HG02852 (cell line): Measurements from ENCODE around the gene CTAG2.
"Not testable (repeated sequence)": the region's sequence is repeated elsewhere in the genome, so short reads cannot be mapped to it uniquely, and the experiment has no call there.

ENCODE experiments used
- ATAC-seq: cut with Tn5 transposase; IDR thresholded peaks from one replicate; pipeline ENCODE4 v1.9.1; 2021; ENCODE audit warnings: mild to moderate bottlenecking, moderate library complexity; ENCODE audit not compliant: unreplicated experiment

The CTAG2 gene

DNA sequence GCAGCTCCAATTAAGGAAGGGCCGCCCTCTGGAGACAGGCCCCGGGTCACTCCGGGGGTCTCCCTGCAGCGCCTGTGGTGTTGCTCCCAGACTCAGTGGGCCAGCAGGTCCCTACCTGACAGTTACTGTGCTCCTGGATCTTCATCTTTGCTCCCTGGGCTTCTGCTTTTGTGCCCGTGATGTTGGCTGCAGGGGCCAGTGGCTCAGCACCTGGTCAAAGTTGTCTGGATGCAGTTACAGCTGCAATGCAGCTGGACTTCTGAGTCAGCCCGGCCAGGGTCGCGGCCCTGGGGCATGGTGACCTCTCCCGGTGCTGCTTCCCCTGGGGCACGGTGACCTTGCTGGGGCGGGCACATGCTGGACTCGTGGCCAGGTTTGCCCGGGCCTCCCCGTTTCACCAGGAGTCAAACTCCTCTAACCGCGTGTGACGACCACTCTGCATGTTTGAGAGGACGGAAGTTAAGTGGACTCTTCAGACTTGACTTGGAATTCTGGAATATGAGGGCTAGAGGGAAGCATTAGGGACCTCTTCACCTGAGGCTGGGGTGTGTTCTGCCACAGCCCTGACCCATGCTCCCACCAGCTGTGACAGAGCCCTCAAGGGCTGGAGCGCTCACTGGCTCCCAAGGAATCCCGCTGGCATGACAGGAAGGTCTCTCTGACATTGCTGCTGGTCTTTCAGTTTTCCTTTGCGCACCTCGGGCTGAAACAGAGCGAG lies 3.7 kb downstream of the CTAG2 start:
- no peak for ATAC-seq

DNA sequence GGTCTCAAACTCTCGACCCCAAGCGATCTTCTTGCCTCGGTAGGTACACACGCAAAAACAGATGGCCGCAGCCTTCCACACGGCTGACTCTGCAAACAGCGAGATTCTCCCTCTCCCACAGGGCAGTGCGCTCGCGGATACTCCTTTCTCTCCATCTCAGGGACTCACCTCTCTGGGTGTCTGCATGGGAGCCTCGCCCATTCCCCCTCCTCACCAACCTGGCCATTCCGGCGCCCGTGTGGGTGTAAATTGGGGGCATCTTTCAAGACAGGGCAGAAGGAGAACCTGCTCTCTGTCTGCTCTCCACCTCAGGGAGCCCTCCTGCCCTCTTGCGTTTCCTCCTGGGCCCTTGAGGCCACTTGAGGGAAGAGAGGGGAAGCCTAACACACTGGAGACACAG lies 4.4 kb downstream of the CTAG2 start:
- ATAC-seq = no peak

DNA sequence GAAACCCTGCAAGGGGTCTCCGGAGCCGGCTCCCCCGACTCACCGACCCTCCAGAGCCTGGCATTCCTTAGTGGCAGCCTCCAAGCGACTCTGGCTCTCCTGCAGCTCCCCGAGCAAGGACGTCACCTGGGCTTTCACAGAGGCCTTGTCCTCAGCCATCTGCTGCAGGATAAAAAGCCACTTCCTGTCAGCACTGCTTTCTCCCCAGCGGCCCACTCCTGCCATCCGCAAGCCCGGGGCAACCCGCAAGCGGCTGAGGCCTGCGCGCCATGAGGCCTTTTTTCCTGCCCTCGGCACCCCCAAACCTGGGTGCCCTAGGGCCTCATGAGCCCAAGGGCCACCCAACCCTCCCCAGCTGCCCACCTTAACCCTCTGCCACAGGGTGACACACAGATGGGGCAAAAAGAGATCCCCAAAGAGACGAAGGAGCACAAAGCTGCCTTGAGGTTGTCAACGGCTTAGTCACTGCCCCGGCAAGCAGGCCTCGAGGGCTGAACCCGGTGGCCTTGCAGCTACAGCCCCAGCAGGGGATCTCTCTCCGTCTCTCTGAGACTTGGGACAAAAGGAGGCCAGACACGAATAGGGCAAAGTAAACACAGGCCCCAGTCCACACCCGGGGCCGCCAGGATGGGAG lies 7.5 kb downstream of the CTAG2 start:
- ATAC-seq = not testable (repeated sequence)

DNA sequence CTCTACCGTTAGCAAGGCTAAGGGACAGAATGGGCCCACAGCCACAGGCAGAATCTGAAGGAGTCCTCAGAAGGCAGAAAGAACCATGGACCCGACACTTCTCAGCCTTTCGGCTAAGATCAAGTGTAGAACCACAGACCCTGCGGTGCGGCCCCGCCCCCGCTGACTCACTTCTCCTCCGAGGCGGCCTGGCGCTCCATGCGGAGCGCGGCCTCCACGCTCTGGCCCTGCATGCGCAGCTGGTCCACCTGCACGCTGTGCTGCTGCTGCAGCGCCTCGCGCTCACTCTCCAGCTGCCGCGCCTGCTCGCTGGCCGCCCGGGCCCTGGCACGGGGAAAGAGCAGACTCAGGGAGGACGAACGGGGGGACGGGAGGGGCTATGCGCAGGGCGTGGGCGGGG lies 9.7 kb downstream of the CTAG2 start:
- not testable (repeated sequence) for ATAC-seq

DNA sequence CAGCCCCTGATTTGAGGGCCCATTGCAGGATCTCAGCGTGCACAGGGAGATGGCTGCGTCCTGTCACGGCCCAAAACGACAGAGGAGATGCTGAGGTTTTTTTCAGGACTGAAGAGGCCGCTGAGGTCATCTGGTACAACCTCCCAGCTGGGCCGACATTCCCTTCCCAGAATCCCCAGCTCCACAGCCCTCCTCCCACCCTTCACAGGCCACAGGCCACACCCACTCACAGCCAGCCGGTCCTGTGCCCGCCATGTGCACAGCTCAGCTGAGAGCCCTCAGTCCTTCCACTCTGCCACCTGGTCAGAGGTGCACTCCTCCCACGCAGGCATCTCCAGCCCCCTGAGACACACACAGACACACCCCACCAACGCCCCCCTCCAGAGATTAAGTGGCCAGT lies 11.6 kb downstream of the CTAG2 start:
- ATAC-seq = not testable (repeated sequence)

DNA sequence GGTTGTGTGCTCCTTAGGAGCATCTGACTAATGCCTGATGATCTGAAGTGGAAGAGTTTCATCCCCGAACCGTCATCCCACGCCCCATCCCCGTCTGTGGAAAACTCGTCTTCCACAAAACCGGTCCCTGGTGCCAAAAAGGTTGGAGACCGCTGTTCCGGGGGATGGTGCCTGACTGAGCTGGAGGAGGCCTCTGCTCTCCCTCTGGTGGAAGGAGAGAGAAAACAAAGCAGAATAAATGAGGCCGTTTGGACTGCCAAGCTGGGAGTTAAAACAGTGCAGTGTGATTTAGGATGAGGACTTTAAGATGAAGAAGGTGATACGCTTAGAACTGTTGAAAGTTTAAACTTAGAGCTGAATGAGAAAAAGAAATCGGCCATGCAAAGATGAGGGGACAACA lies 19.7 kb downstream of the CTAG2 start:
- ATAC-seq = not testable (repeated sequence)

DNA sequence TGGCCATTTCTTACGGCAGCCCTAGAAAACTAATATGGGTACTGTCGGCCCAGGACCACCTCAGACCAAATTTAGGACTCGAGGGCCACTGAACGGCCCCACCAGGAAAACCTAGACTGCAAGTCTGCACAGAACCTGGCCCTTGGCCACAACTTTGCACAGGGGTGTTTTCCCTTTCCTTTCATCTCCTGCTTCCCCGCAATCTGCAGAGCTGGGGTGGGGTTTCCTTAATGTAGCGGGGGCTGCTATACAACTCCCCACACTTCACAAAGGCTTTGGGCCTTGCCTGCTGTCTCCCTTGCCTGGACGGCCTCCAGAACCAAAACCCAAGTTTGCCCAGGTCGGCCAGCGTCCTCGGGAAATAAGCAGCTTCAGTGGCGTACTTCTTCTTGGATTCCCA lies 22.4 kb downstream of the CTAG2 start:
- not testable (repeated sequence) for ATAC-seq

DNA sequence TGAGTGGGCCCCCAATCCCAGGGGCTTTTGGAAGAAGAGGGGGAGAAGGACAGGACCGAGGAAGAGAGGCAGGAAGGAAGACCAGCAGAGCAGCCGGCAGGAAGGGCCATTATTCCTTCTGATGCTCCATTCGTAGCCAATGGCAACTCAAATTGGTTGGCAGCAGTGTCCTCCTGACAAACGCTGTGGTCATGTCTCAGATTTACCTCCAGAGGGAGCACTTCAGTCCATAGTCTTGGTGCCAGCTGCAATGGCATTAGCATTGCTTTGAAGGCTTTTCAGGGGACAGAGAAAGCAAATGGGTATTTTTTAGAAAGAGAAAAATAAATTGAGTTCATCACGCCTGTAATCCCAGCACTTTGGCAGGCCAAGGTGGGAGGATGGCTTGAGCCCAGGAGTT lies 24.4 kb downstream of the CTAG2 start:
- ATAC-seq = not testable (repeated sequence)

DNA sequence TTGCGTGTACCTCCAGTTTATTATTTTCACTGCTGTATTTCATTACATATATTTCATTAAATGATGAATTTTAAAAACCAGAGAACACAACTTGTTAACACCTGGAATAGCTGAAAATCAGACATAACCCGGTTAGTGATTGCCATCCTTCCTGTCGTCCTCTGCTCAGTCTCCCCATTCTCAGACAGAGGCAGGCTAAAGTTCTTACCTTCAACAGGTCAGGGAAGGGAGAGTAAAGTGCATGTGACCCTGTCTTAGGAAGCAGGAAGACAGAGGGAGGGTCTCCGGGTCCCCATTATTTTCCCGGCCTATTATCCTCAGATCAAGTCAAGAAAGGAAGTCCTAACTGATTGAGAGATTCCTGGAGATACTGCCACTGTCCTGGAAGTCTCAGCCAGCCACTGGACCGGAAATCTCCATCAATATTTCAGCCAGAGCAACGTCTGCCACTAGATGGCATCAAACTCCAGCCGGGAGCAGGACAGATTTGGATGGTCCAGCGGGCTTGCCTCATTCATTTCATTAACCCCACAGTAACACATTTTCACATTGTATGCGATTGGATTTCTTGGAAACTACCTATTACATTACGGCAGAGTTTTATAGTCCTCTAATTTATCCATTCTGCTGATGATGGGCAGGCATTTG lies 32.5 kb downstream of the CTAG2 start:
- not testable (repeated sequence) for ATAC-seq

DNA sequence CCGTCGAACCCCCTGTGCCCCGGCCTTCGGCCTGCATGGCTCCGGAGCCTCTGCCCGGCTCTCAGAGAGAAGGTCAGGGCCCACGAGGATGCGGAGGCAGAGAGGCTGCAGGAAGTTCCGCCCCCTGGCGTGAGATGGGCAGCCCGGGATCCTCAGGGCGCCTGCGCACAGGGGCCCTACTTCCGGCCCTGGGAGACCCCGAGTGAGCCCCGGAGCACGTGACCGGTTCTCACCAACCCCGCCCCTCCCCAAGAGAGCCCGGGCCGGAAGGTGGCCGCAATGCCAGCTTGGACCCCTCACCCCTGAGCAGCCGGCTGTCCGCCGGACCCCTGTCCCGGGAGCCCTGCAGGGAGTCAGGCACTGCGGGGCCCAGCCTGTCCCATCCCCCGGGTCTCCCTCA lies 34.2 kb downstream of the CTAG2 start, which contains the start of gene CTAG1B:
Gene CTAG1B (minus strand): TSS at position 101 of the 400 bp plus-strand sequence. CDS start 64 bp downstream, at position 37.
- ATAC-seq = not testable (repeated sequence)

DNA sequence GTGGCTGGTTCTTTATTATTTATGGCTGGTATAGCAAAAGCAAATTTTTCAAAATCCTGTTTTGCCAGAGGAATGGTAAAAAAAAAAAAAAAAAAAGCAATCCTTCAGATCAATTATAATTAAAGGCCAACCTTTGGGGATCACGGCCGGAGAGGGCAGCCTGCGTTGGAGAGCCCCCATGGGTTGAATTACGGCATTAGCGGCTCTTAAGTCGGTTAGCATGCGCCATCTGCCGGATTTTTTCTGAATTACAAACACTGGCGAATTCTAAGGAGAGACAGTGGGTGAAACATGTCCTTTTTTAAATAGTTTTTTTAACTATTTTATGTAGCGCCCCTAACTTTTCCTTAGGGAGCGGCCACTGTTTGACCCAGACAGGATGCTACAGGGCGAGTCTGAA lies 39.8 kb downstream of the CTAG2 start:
- ATAC-seq = not testable (repeated sequence)

DNA sequence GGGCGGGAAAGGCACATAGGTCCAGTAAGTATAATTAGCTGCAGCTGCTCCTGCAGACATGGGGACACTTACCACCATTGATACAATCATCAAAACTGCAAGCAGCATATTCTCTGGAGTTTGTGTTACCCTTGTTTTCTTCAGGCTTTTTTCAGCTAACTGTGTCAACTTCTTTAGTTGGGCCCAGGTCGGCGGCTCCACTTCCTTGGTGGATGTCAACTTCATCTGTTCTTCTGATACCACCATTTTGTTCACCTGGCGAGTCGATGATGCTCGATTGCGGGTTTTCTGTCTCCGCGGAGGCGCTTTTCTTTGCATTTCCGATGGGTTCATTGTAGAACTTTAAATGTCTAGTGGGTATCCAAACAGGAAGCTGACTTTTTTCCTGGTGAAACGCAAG lies 42.2 kb downstream of the CTAG2 start:
- ATAC-seq = not testable (repeated sequence)

DNA sequence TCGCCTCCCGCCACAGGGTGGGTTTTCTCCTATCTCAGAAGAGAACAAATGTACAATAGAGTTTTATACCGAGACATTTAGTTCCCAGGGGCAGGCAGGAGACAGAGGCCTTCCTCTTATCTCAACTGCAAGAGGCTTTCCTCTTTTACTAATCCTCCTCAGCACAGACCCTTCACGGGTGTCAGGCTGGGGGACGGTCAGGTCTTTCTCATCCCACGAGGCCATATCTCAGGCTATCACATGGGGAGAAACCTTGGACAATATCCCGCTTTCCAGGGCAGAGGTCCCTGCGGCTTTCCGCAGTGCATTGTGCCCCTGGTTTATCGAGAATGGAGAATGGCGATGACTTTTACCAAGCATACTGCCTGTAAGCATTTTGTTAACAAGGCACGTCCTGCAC lies 44.6 kb downstream of the CTAG2 start:
- ATAC-seq = not testable (repeated sequence)

DNA sequence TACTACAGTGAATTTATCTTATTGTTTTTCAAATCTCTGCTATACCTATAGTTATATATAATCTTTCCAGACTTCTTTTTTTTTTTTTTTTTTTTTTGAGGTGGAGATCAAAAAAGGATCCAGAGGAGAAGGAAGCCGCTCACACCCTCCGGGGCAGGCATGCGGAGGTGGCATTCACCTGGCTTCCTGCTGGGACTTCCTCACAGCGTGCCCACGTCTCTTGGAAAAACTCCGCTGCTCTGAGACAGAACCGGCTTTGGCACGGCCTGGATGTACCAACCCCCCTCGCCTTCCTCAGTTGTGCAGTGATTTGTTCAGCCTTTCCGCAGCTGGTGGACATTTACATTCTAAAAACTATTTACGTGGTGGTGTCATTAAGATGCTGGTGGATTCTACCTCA lies 45.4 kb downstream of the CTAG2 start:
- not testable (repeated sequence) for ATAC-seq

DNA sequence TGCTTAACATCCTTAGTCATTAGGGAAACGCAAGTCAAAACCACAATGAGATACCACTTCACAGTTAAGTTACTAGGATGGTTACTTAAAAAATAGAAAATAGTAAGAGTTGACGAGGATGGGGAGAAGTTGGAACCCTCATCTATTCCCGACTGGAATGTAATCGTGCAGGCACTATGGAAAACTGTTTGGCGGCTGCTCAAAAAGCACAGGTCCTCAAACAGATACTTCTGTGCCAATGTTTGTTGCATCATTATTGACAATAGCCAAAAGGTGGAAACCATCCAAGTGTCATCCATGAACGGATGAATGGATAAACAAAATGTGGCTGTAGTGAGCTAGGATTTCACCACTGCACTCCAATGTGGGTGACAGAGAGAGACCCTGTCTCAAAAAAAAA lies 46.0 kb downstream of the CTAG2 start:
- ATAC-seq = no peak

DNA sequence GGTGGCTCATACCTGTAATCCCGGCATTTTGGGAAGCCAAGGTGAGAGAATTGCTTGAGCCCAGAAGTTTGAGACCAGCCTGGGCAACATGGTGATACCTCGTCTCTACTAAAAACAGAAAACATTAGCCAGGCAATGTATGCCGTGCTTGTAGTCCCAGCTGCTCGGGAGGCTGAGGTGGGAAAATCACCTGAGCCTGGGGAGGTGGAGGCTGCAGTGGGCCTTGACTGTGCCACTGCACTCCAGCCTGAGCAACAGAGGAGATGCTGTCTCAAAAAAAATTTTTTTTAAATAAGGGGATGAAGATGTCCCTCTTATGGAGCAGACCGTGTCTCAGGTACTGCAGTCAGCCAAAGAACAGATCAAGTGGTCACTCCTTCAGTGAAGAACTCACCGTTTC lies 47.8 kb downstream of the CTAG2 start:
- no peak for ATAC-seq

DNA sequence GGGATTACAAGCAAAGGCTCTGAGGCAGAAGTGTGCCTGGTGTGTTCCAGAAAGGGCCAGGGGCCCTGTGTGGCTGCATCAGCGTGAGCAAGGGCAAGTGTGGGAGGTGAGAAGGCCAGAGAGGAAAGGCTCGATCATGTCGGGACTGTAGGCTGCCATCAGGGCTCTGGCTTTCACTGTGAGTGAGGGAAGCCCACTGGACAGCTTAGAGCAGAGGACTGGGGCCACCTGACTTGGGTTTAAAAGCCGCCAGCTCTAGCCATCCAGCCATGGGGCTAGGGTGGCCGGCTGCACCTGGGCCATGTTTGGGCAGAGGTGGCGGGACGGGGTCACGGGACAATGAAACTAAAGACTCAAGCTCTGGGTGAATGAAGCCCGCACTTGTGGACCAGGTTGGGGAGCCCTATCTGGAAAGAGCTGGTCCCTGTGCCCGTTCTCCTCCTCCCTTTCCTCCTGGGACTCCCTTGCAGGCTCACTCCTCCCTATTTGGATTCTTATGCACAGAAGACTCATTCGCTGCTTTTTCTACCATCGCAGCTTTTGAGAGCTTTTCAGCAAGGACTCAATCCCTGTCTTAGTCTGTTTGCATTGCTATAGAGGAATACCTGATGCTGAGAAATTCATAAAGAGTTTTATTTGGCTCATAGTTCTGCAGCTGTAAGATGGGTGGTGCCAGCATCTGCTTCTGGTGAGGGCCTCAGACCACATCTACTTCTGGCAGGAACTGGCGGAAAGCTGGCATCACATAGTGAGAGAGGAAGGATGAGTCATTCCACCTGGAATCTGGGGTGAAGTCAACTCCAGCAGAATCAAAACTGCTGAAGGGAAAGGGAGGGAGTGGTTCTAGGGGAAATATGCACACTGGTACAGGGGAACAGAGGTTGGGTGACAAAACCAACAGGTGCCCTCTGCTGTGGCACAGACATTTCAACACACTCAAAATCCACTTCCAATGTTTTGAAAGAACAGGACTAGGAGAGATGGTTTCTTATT lies 49.6 kb downstream of the CTAG2 start:
- no peak for ATAC-seq

DNA sequence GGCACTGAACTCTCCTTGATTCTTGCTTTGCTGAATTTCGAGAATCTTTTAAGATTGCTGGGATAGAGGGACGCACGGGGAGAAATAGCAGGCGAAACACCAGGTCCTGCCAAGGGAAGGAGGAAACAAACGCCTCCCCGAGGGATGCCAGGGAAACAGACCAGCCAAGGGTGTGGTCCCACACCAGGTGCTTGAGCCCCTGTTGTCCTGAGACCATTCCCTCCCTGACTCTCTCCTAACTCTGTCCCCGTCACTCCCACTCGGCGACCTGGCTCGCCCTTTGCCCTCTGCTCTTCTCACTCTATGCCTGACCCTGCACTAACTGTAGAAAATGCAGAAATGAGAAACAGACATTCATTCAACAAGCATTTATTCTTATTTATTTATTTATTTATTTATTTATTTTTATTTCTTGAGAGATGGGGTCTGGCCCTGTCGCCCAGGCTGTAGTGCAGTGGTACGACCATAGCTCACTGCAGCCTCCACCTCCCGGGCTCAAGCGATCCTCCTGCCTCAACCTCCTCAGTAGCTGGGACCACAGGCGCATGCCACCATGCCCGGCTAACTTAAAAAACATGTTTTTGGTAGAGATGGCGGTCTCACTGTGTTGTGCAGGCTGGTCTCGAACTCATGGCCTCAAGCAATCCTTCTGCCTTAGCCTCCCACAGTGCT lies 50.5 kb downstream of the CTAG2 start:
- no peak for ATAC-seq

DNA sequence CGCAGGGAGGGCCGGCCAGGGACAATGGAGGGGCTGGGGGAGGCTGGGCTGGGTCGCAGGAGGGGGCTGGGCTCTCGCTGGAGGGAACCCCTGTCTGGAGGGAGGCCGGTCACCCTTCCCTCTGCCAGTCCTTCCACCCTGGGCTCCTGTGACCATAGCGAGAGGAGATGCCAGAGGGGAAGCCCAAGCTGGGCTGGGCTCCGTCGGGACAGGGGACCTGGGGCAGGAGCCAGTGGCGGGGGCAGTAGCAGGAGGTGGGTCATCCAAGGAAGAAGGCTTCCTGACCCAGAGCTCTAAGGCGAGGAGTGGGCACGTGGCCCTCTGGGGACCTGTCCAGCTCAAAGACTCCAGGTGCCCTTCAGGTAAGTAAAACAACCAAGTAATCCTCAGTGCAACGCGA lies 51.2 kb downstream of the CTAG2 start:
- no peak for ATAC-seq
